Left kidney (tissue), 8 donors: Measurements from ENCODE around the gene SLC35B3. TPM values are rescaled to one million over a fixed set of nuclear protein-coding genes. Genes with fewer than 3 reads are reported as not detected.
A peak's percentile ranks its signal among the peaks of the same experiment; 100 is the strongest.
"Not testable (repeated sequence)": the region's sequence is repeated elsewhere in the genome, so short reads cannot be mapped to it uniquely, and the experiment has no call there.

Source experiments
- DNase-seq: peaks from one replicate; pipeline ENCODE4 v3.0.0-alpha.2; 2013
- long read RNA-seq, 8 donors: transcript quantifications; one replicate each; lab custom pipeline, GENCODE V29; 2026
- polyA plus RNA-seq: library from polyadenylated mRNA; unstranded; fragments of 120-200 nt; gene quantifications from one replicate; pipeline ENCODE4 v1.2.1, GENCODE V29; 2013; ENCODE audit not compliant: insufficient read length

Gene SLC35B3
- 44.1 TPM for polyA plus RNA-seq
- long read RNA-seq, donor 1, partial matches to known transcripts = 5 of 6 reads
- long read RNA-seq, donor 1, other reads (novel, unspliced or antisense) = 0 of 6 reads
- long read RNA-seq, donor 2, partial matches to known transcripts = 6 of 9 reads
- long read RNA-seq, donor 2, other reads (novel, unspliced or antisense) = 0 of 9 reads
- long read RNA-seq, donor 3, partial matches to known transcripts = 6 of 8 reads
- long read RNA-seq, donor 3, other reads (novel, unspliced or antisense) = 0 of 8 reads
- long read RNA-seq, donor 4 = 0 reads
- long read RNA-seq, donor 5, transcript SLC35B3-202 (11 exons, 1,973 nt) = major isoform, 5 of 18 reads
- long read RNA-seq, donor 5, partial matches to known transcripts = 11 of 18 reads
- long read RNA-seq, donor 5, other reads (novel, unspliced or antisense) = 0 of 18 reads
- long read RNA-seq, donor 6, partial matches to known transcripts = 0 of 2 reads
- long read RNA-seq, donor 6, other reads (novel, unspliced or antisense) = 0 of 2 reads
- long read RNA-seq, donor 7, transcript SLC35B3-202 (11 exons, 1,973 nt) = major isoform, 7 of 30 reads
- long read RNA-seq, donor 7, partial matches to known transcripts = 23 of 30 reads
- long read RNA-seq, donor 7, other reads (novel, unspliced or antisense) = 0 of 30 reads
- long read RNA-seq, donor 8 = 0 reads

- DNase-seq = peak; percentile 94
These were observed at the start of gene SLC35B3 for GRCh38 chr6:8435093-8435844. Gene SLC35B3, minus strand, starts transcription at chr6:8435545.

GRCh38 chr6:8483650-8484049, 48.3 kb upstream of the SLC35B3 start:
- no peak for DNase-seq

- DNase-seq = no peak
These were observed 46.4 kb upstream of the SLC35B3 start for GRCh38 chr6:8481727-8482126.

- no peak for DNase-seq
These were observed 43.1 kb upstream of the SLC35B3 start for GRCh38 chr6:8478418-8478817.

GRCh38 chr6:8476656-8477055, 41.3 kb upstream of the SLC35B3 start:
- no peak for DNase-seq

- no peak for DNase-seq
These were observed 33.4 kb upstream of the SLC35B3 start for GRCh38 chr6:8468552-8469356.

GRCh38 chr6:8462694-8463093, 27.3 kb upstream of the SLC35B3 start:
- DNase-seq = no peak

GRCh38 chr6:8462169-8462568, 26.8 kb upstream of the SLC35B3 start:
- no peak for DNase-seq

- no peak for DNase-seq
These were observed 11.0 kb upstream of the SLC35B3 start for GRCh38 chr6:8446391-8446790.

- not testable (repeated sequence) for DNase-seq
These were observed 10.6 kb upstream of the SLC35B3 start for GRCh38 chr6:8445930-8446329.

- DNase-seq = no peak
These were observed 6.8 kb upstream of the SLC35B3 start for GRCh38 chr6:8442150-8442549.

GRCh38 chr6:8441452-8441851, 6.1 kb upstream of the SLC35B3 start:
- no peak for DNase-seq

- no peak for DNase-seq
These were observed 4.4 kb upstream of the SLC35B3 start for GRCh38 chr6:8439601-8440268.

GRCh38 chr6:8437813-8438212, 2.5 kb upstream of the SLC35B3 start:
- no peak for DNase-seq

GRCh38 chr6:8436966-8437365, 1.6 kb upstream of the SLC35B3 start:
- DNase-seq = no peak

GRCh38 chr6:8435845-8436168, 462 bp upstream of the SLC35B3 start:
- DNase-seq = no peak

- no peak for DNase-seq
These were observed 635 bp downstream of the SLC35B3 start for GRCh38 chr6:8434727-8435092.

GRCh38 chr6:8432614-8433013, 2.7 kb downstream of the SLC35B3 start:
- no peak for DNase-seq

- DNase-seq = no peak
These were observed 5.5 kb downstream of the SLC35B3 start for GRCh38 chr6:8429821-8430220.

GRCh38 chr6:8426544-8426943, 8.8 kb downstream of the SLC35B3 start:
- not testable (repeated sequence) for DNase-seq

GRCh38 chr6:8420031-8420588, 15.2 kb downstream of the SLC35B3 start:
- DNase-seq = no peak
